ENCODE data around the gene SMARCC1. TPM values are rescaled to one million over a fixed set of nuclear protein-coding genes. Genes with fewer than 3 reads are reported as not detected.

The SMARCC1 gene
- polyA plus RNA-seq, 2 of the 4 experiments (the other 2 are of a cell fraction), result 27.1 to 27.5 TPM

DNA sequence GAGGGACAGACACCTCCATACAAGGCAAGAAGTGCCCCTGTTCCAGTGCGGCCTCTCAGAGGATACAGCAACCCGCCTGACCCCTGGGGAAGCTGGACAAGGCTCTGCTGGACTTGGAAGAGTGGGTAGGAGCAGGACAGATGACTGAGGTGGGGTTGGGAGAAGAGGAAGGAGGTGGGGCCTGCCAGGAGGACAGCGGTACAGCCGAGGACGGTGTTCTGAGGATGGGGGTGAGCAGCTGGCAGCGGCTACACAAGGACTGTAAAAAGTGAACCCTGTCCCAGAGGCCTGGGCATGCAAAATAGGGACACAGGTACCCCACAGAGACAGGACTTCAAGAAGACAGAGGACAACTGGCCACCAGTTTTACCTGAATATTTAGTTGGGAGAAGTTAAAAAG lies 244.7 kb downstream of the SMARCC1 start (continued):
- no peak for TF ChIP-seq SMC3 (IDR thresholded peaks at IDR 0.05)
- TF ChIP-seq, protein P1, sequence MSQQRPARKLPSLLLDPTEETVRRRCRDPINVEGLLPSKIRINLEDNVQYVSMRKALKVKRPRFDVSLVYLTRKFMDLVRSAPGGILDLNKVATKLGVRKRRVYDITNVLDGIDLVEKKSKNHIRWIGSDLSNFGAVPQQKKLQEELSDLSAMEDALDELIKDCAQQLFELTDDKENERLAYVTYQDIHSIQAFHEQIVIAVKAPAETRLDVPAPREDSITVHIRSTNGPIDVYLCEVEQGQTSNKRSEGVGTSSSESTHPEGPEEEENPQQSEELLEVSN (IDR thresholded peaks at IDR 0.05; ENCODE audit: borderline replicate concordance, low read depth), result no peak

DNA sequence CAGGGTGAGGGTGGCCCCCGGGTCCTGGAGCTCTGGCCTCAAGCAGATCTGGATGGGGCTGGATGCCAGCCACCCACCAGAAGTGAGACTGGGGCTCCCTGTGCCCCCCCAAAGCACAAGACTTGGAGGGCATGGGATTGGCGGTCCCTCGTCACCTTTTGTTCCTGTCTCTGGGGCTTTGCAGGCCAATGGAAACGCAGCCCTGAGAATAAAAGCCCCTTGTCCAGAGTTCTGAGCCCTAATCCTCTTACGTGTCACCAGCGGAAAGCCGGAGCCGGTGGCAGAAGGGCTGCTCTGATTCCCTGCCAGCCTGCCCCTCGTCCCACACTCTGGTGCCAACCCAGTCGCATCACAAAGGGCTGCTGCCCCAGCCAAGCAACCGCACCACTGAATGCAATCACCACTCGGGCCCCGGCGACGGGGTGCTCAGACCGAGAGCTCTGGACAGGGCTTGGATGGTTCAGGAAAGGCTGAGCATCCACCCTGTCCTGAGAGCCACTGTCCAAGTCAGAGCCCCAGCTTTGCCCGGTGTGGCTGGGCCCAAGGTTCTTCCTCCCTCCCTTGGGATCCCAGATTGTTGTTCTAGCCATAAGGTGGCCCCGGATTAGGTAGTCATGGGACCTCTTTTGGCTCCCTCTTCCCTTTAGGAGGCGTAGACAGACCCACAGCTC lies 245.3 kb downstream of the SMARCC1 start:
- H3K4me2 ChIP-seq, result no peak overlapping the region
- ChIA-PET POLR2A (no interaction called here), CTCF (interaction anchor here (5.2 kb wide), 1 partner anchor 13 kb away, joined by 25 read pairs; no protein-coding TSS in a partner anchor)
- WGBS (ENCODE audit: missing lambda C conversion rate), result 79% methylated on average over 5 of the region's 19 CpGs
- FAIRE-seq, result no peak
- H3K9me3 ChIP-seq, result no peaks in the 10 kb centered on the region; the same call in 2 of the 3 replicates
- ATAC-seq, result no peak; a peak in 1 of 6 replicates
- H3K4me1 ChIP-seq, result no peaks in the 10 kb centered on the region
- no peak overlapping the region for H3K4me3 ChIP-seq
- TF ChIP-seq MAZ (IDR thresholded peaks at IDR 0.05; ENCODE audit: borderline replicate concordance, low read depth, low read length) (no peak), KDM5A (IDR thresholded peaks at IDR 0.05) (no peak), EHMT2 (IDR thresholded peaks at IDR 0.05; ENCODE audit: low read depth) (no peak), CHD2 (IDR thresholded peaks at IDR 0.05; ENCODE audit: low read length, partially characterized antibody) (no peak), HOXB13 (CRISPR knock-in tag; IDR thresholded peaks at IDR 0.05; ENCODE audit: low read depth) (no peak), RNF2 (IDR thresholded peaks at IDR 0.05; ENCODE audit: borderline replicate concordance, low read depth) (no peak), TP53 (CRISPR knock-in tag; IDR thresholded peaks at IDR 0.05) (no peak), FOSL2 (IDR thresholded peaks at IDR 0.05) (no peak), FOSL2 (CRISPR knock-in tag; IDR thresholded peaks at IDR 0.05) (no peak), HEYL (CRISPR knock-in tag; IDR thresholded peaks at IDR 0.05) (no peak), NPAS2 (CRISPR knock-in tag; IDR thresholded peaks at IDR 0.05; ENCODE audit: borderline replicate concordance) (no peak), BHLHE40 (IDR thresholded peaks at IDR 0.05; ENCODE audit: low read depth, low read length) (no peak)
- TF ChIP-seq, protein P2, sequence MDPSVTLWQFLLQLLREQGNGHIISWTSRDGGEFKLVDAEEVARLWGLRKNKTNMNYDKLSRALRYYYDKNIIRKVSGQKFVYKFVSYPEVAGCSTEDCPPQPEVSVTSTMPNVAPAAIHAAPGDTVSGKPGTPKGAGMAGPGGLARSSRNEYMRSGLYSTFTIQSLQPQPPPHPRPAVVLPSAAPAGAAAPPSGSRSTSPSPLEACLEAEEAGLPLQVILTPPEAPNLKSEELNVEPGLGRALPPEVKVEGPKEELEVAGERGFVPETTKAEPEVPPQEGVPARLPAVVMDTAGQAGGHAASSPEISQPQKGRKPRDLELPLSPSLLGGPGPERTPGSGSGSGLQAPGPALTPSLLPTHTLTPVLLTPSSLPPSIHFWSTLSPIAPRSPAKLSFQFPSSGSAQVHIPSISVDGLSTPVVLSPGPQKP (IDR thresholded peaks at IDR 0.05; ENCODE audit: low read depth, low read length), result no peak
- TF ChIP-seq, protein P3, sequence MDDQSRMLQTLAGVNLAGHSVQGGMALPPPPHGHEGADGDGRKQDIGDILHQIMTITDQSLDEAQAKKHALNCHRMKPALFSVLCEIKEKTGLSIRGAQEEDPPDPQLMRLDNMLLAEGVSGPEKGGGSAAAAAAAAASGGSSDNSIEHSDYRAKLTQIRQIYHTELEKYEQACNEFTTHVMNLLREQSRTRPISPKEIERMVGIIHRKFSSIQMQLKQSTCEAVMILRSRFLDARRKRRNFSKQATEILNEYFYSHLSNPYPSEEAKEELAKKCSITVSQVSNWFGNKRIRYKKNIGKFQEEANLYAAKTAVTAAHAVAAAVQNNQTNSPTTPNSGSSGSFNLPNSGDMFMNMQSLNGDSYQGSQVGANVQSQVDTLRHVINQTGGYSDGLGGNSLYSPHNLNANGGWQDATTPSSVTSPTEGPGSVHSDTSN (IDR thresholded peaks at IDR 0.05), result no peak
- TF ChIP-seq, protein P4, sequence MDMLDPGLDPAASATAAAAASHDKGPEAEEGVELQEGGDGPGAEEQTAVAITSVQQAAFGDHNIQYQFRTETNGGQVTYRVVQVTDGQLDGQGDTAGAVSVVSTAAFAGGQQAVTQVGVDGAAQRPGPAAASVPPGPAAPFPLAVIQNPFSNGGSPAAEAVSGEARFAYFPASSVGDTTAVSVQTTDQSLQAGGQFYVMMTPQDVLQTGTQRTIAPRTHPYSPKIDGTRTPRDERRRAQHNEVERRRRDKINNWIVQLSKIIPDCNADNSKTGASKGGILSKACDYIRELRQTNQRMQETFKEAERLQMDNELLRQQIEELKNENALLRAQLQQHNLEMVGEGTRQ (IDR thresholded peaks at IDR 0.05), result no peak
- H3K27ac ChIP-seq, result no peak overlapping the region
- no peak for DNase-seq (ENCODE audit: low read depth in 1 of 2, low spot score in 1 of 2)

Small RNAs within 50 kb of the gene (small RNA-seq; reads per million reads assigned to genes)
- gene RF02271, result 0 reads per million in 6 experiments
- gene RN7SL870P, result 0 reads per million in 6 experiments

Other genes with a start within 250 kb of the SMARCC1 start
- gene CSPG5, start 203.0 kb downstream of the SMARCC1 start, polyA plus RNA-seq (2011; rRNA removed), result 0.14 and 0.38 TPM in 2 replicates
- 0.93 to 1.1 TPM (median 1.1 TPM) in 3 replicates for gene CSPG5, start 203.0 kb downstream of the SMARCC1 start, polyA plus RNA-seq (2017; fragmentation: RNase III; extraction: RNeasy Plus Mini Kit Qiagen cat#74134 plus additional on column Dnase treatment)
- gene DHX30, start 21.2 kb upstream of the SMARCC1 start, polyA plus RNA-seq (2011; rRNA removed), result 40.5 and 41.4 TPM in 2 replicates
- gene DHX30, start 21.2 kb upstream of the SMARCC1 start, polyA plus RNA-seq (2017; fragmentation: RNase III; extraction: RNeasy Plus Mini Kit Qiagen cat#74134 plus additional on column Dnase treatment), result 42.7 to 45.5 TPM (median 44.6 TPM) in 3 replicates
- 90.1 and 98.5 TPM in 2 replicates for gene MAP4, start 234.5 kb upstream of the SMARCC1 start, polyA plus RNA-seq (2011; rRNA removed)
- 77.7 to 84.4 TPM (median 80.6 TPM) in 3 replicates for gene MAP4, start 234.5 kb upstream of the SMARCC1 start, polyA plus RNA-seq (2017; fragmentation: RNase III; extraction: RNeasy Plus Mini Kit Qiagen cat#74134 plus additional on column Dnase treatment)

Data from A549 (cell line).